Caco-2 (cell line): ENCODE results near the gene HPS4. TPM values are rescaled to one million over a fixed set of nuclear protein-coding genes. Genes with fewer than 3 reads are reported as not detected.

Source experiments
- BruUV-seq: library from RNA; stranded (reverse); fragments of 400-500 nt; replicated peaks from 2 replicates; lab custom pipeline; 2021; lab: Mats Ljungman, UMichigan
- CTCF ChIA-PET: fragments of 300-600 bp; sonication (Branson Sonifier 250); formaldehyde crosslinking; loops from one replicate; lab custom pipeline; 2022; ENCODE audit warnings: antibody characterized with exemption; lab: Charles Lee
- POLR2A ChIA-PET: fragments of 300-600 bp; sonication (Branson Sonifier 250); formaldehyde crosslinking; loops from one replicate; lab custom pipeline; 2022; ENCODE audit warnings: antibody characterized with exemption; lab: Charles Lee
- DNase-seq, 2 experiments: peaks; one replicate each; pipeline versions ENCODE4 v3.0.0 to v3.0.0-alpha.2; 2020 to 2022
- H3K27me3 ChIP-seq: replicated peaks from 2 replicates; pipeline ENCODE4 v1.6.0; 2011; ENCODE audit warnings: low read length; ENCODE audit not compliant: control insufficient read depth, insufficient read depth
- H3K36me3 ChIP-seq: 2 replicates; pipeline ENCODE4 v1.5.1; 2011; ENCODE audit warnings: low read length; ENCODE audit not compliant: control insufficient read depth, insufficient read depth
- H3K4me1 ChIP-seq: fragments of 250-450 bp; sonication (Bioruptor Pico); 2 replicates; pipeline ENCODE4 v1.5.1; 2020; ENCODE audit warnings: mild to moderate bottlenecking
- H3K4me3 ChIP-seq: 2 replicates; pipeline ENCODE4 v1.5.1; 2011; ENCODE audit warnings: low read depth, mild to moderate bottlenecking, control low read depth, low read length
- H3K9me3 ChIP-seq: fragments of 250-450 bp; sonication (Bioruptor Pico); 2 replicates; pipeline ENCODE4 v1.5.1; 2020; ENCODE audit warnings: mild to moderate bottlenecking, moderate library complexity
- H3K27ac Mint-ChIP-seq: one replicate; pipeline ENCODE4 v1.8.0; 2022; ENCODE audit warnings: mixed read lengths; ENCODE audit not compliant: unreplicated experiment
- H3K27me3 Mint-ChIP-seq: one replicate; pipeline ENCODE4 v1.8.0; 2022; ENCODE audit warnings: mixed read lengths; ENCODE audit not compliant: insufficient read depth, unreplicated experiment
- H3K36me3 Mint-ChIP-seq: one replicate; pipeline ENCODE4 v1.8.0; 2022; ENCODE audit warnings: mild to moderate bottlenecking, mixed read lengths; ENCODE audit not compliant: insufficient read depth, unreplicated experiment
- H3K4me1 Mint-ChIP-seq: one replicate; pipeline ENCODE4 v1.8.0; 2022; ENCODE audit warnings: low read depth, mixed read lengths; ENCODE audit not compliant: unreplicated experiment
- H3K4me3 Mint-ChIP-seq: one replicate; pipeline ENCODE4 v1.8.0; 2022; ENCODE audit warnings: mild to moderate bottlenecking, moderate library complexity, mixed read lengths; ENCODE audit not compliant: unreplicated experiment
- H3K9me3 Mint-ChIP-seq: one replicate; pipeline ENCODE4 v1.8.0; 2022; ENCODE audit warnings: mixed read lengths; ENCODE audit not compliant: unreplicated experiment
- intact Hi-C: fragments of 100-400 bp; cut with micrococcal nuclease; formaldehyde crosslinking; loops from one replicate; pipeline ENCODE4 v1.10.0; 2022; ENCODE audit not compliant: unreplicated experiment
- total RNA-seq: library from RNA; stranded (reverse); gene quantifications from 2 replicates; pipeline ENCODE4 v1.2.3, GENCODE V29; 2022
- TF ChIP-seq, protein P1 (sequence below), 2 experiments: fragments of 200-600 bp in 1 of 2; IDR thresholded peaks; 1 replicate in 1 of 2; 2 replicates in 1 of 2; pipeline versions ENCODE4 v1.5.1 to v1.8.0; 2011 to 2022; ENCODE audit warnings: antibody characterized with exemption in 1 of 2, control low read depth in 1 of 2, inconsistent platforms in 1 of 2, low read depth in 1 of 2, low read length in 1 of 2, mild to moderate bottlenecking in 1 of 2, moderate library complexity in 1 of 2; ENCODE audit not compliant: insufficient read depth in 1 of 2, severe bottlenecking in 1 of 2, unreplicated experiment in 1 of 2

Gene HPS4
- total RNA-seq, 1 experiment from 2014 or later, result 35.1 TPM

GRCh38 chr22:26437694-26438392 lies 45.7 kb downstream of the HPS4 start:
- H3K27me3 ChIP-seq, result no peaks in the 10 kb centered on the region
- H3K4me3 ChIP-seq, result no peak overlapping the region
- Mint-ChIP-seq H3K9me3 (no peaks in the 10 kb centered on the region), H3K4me3 (no peak overlapping the region), H3K27ac (no peak overlapping the region), H3K27me3 (peaks cover 8% of the 10 kb centered on the region), H3K36me3 (no peaks in the 10 kb centered on the region), H3K4me1 (no peaks in the 10 kb centered on the region)
- no peaks in the 10 kb centered on the region for H3K9me3 ChIP-seq
- intact Hi-C loops, result no loop called here
- ChIA-PET CTCF (interaction anchor here (0.6 to 2.2 kb wide), 2 partner anchors 73 to 81 kb away, joined by 4 to 10 read pairs; no protein-coding TSS in a partner anchor), POLR2A (no interaction called here)
- no peaks in the 10 kb centered on the region for H3K36me3 ChIP-seq
- no TSS peak for BruUV-seq
- no peaks in the 10 kb centered on the region for H3K4me1 ChIP-seq
- TF ChIP-seq, protein P1, sequence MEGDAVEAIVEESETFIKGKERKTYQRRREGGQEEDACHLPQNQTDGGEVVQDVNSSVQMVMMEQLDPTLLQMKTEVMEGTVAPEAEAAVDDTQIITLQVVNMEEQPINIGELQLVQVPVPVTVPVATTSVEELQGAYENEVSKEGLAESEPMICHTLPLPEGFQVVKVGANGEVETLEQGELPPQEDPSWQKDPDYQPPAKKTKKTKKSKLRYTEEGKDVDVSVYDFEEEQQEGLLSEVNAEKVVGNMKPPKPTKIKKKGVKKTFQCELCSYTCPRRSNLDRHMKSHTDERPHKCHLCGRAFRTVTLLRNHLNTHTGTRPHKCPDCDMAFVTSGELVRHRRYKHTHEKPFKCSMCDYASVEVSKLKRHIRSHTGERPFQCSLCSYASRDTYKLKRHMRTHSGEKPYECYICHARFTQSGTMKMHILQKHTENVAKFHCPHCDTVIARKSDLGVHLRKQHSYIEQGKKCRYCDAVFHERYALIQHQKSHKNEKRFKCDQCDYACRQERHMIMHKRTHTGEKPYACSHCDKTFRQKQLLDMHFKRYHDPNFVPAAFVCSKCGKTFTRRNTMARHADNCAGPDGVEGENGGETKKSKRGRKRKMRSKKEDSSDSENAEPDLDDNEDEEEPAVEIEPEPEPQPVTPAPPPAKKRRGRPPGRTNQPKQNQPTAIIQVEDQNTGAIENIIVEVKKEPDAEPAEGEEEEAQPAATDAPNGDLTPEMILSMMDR (IDR thresholded peaks at IDR 0.05; ENCODE audit: insufficient read depth in 1 of 2, low read depth in 1 of 2, low read length in 1 of 2, severe bottlenecking in 1 of 2, unreplicated experiment in 1 of 2), result no peak
- no peak for DNase-seq

- intact Hi-C loops, result no loop called here
- DNase-seq, result no peak
- H3K9me3 Mint-ChIP-seq, result no peaks in the 10 kb centered on the region
- no peaks in the 10 kb centered on the region for H3K36me3 Mint-ChIP-seq
- no peak overlapping the region for H3K27ac Mint-ChIP-seq
- no peaks in the 10 kb centered on the region for H3K4me1 Mint-ChIP-seq
- H3K27me3 ChIP-seq, result no peaks in the 10 kb centered on the region
- no peaks in the 10 kb centered on the region for H3K36me3 ChIP-seq
- peaks cover 11% of the 10 kb centered on the region for H3K27me3 Mint-ChIP-seq
- BruUV-seq, result no TSS peak
- no peak overlapping the region for H3K4me3 Mint-ChIP-seq
- H3K4me1 ChIP-seq, result no peaks in the 10 kb centered on the region
- ChIA-PET POLR2A (no interaction called here), CTCF (interaction anchor here (2.2 kb wide), 1 partner anchor 72 kb away, joined by 10 read pairs; no protein-coding TSS in a partner anchor)
- H3K4me3 ChIP-seq, result no peak overlapping the region
- TF ChIP-seq, protein P1 (IDR thresholded peaks at IDR 0.05; ENCODE audit: insufficient read depth in 1 of 2, low read depth in 1 of 2, low read length in 1 of 2, severe bottlenecking in 1 of 2, unreplicated experiment in 1 of 2), result no peak
- H3K9me3 ChIP-seq, result no peaks in the 10 kb centered on the region
Observed at GRCh38 chr22:26436903-26437515, 46.6 kb downstream of the HPS4 start.

DNA sequence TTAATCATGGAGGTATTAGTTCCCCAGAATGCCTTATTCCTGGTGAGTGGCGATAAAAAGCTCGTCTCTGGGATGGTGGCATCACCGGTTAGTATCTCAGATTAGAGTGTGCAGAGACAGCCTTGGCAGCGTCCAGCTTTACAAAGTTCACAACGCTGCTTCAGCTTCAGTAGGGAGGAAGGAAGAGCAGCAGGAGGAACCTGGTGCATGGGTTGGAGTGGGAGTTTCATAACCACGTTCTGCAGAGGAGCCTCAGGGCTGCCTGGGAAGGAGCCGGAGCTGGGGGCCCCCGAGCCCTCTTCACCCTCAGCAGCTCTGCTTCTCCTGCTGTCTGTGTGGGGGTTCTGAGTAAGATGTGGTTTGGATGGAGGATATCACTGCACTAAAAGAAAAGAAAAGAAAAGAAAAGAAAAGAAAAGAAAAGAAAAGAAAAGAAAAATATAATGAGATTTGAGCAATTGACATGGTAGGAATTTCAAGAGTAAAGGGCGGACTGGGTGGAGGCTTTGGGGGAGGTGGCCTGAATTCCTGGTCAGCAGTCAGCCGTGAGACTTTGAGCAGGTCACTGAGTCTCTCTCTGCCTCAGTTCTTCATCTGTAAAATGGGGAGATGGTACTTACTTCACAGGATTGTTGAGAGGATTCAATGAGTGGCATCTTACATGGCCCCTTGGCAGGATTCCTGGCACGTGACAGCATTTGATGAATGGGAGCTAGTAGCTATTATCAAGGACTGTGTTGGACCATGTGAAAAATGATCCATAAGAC lies 48.1 kb downstream of the HPS4 start:
- CTCF ChIA-PET, result interaction anchor here (2.2 kb wide), 1 partner anchor 71 kb away, joined by 10 read pairs; no protein-coding TSS in a partner anchor

More for the DNA sequence above, 48.1 kb downstream of the HPS4 start:
- H3K4me3 ChIP-seq, result no peak overlapping the region
- Mint-ChIP-seq H3K36me3 (no peaks in the 10 kb centered on the region), H3K4me1 (no peaks in the 10 kb centered on the region), H3K27ac (no peak overlapping the region), H3K4me3 (no peak overlapping the region), H3K9me3 (no peaks in the 10 kb centered on the region), H3K27me3 (peaks cover 14% of the 10 kb centered on the region)
- H3K4me1 ChIP-seq, result no peaks in the 10 kb centered on the region
- no peaks in the 10 kb centered on the region for H3K9me3 ChIP-seq
- DNase-seq, result no peak
- no peaks in the 10 kb centered on the region for H3K36me3 ChIP-seq
- no TSS peak for BruUV-seq
- intact Hi-C loops, result no loop called here
- POLR2A ChIA-PET, result no interaction called here
- no peaks in the 10 kb centered on the region for H3K27me3 ChIP-seq
- TF ChIP-seq, protein P1 (IDR thresholded peaks at IDR 0.05; ENCODE audit: insufficient read depth in 1 of 2, low read depth in 1 of 2, low read length in 1 of 2, severe bottlenecking in 1 of 2, unreplicated experiment in 1 of 2), result no peak
